ENCODE results near the gene DDX17. TPM values are rescaled to one million over a fixed set of nuclear protein-coding genes. Genes with fewer than 3 reads are reported as not detected.

Gene DDX17
- total and polyA plus RNA-seq, 12 donors, result 76.2 to 241 (median 169) TPM

- Histone ChIP-seq H3K4me1 (peaks cover 6 to 63% (median 24%) of the 10 kb centered on the region in 9 donors), H3K4me3 (no peak overlapping the region), H3K27ac (peak overlapping the region; percentile 36 to 99 (median 89)), H3K9me3 (no peaks in the 10 kb centered on the region), H3K27me3 (peaks cover 6 to 85% (median 61%) of the 10 kb centered on the region in 7 donors), H3K36me3 (no peaks in the 10 kb centered on the region)
- WGBS, 2 donors, result 34 to 46% methylated on average over 4 of the region's 4 CpGs
- DNase-seq (no peak), ATAC-seq (no peak)
- intact Hi-C loops (cut with DNase I), result loop anchor here in 2 of 10 donors (2.0 to 5.0 kb wide), 2 partner anchors 37 to 40 kb away; no protein-coding TSS in a partner anchor
- no peak for TF ChIP-seq CTCF (IDR thresholded peaks at IDR 0.05)
Measured at GRCh38 chr22:38451864-38452263, 54.2 kb downstream of the DDX17 start.

GRCh38 chr22:38451404-38451803 lies 54.7 kb downstream of the DDX17 start:
- DNase-seq, result no peak
- peaks cover 6 to 60% (median 24%) of the 10 kb centered on the region in 9 donors for H3K4me1 ChIP-seq
- intact Hi-C loops (cut with DNase I), result loop anchor here in 2 of 10 donors (2.0 to 5.0 kb wide), 2 partner anchors 37 to 39 kb away; no protein-coding TSS in a partner anchor
- TF ChIP-seq CTCF (IDR thresholded peaks at IDR 0.05), result no peak
- H3K36me3 ChIP-seq, result no peaks in the 10 kb centered on the region
- no peaks in the 10 kb centered on the region for H3K9me3 ChIP-seq
- 74 to 84% methylated on average over 2 of the region's 2 CpGs for WGBS, 2 donors
- peaks cover 6 to 84% (median 56%) of the 10 kb centered on the region in 7 donors for H3K27me3 ChIP-seq
- ATAC-seq, result no peak
- no peak overlapping the region for H3K4me3 ChIP-seq
- H3K27ac ChIP-seq, result peak overlapping the region in 7 of 10 donors; percentile 55 to 99 (median 94)

- intact Hi-C loops (cut with DNase I), result loop anchor here in 2 of 10 donors (2.0 to 5.0 kb wide), 2 partner anchors 36 to 38 kb away; no protein-coding TSS in a partner anchor
- DNase-seq, result peak; percentile 48 to 66
- Histone ChIP-seq H3K27me3 (peaks cover 4 to 81% (median 46%) of the 10 kb centered on the region in 7 donors), H3K27ac (peak overlapping the region; percentile 61 to 99 (median 92)), H3K36me3 (no peaks in the 10 kb centered on the region), H3K4me1 (peaks cover 4 to 66% (median 24%) of the 10 kb centered on the region in 9 donors), H3K9me3 (no peaks in the 10 kb centered on the region), H3K4me3 (peak overlapping the region in 5 of 10 donors; percentile 11 to 34 (median 28))
- ATAC-seq, result peak; percentile 44 to 73 (median 60)
- 31 to 35% methylated on average over 11 of the region's 11 CpGs for WGBS, 2 donors
- TF ChIP-seq CTCF (IDR thresholded peaks at IDR 0.05), result no peak
Measured at GRCh38 chr22:38450234-38450797, 55.8 kb downstream of the DDX17 start.

GRCh38 chr22:38449776-38450175 lies 56.3 kb downstream of the DDX17 start:
- intact Hi-C loops (cut with DNase I), result loop anchor here in 3 of 10 donors (2.0 to 5.0 kb wide), 2 partner anchors 35 to 37 kb away; no protein-coding TSS in a partner anchor
- TF ChIP-seq CTCF (IDR thresholded peaks at IDR 0.05), result no peak
- no peaks in the 10 kb centered on the region for H3K36me3 ChIP-seq
- ATAC-seq, result peak; percentile 37 to 78 (median 65)
- no peaks in the 10 kb centered on the region for H3K9me3 ChIP-seq
- peak overlapping the region; percentile 61 to 99 (median 92) for H3K27ac ChIP-seq
- H3K4me1 ChIP-seq, result peaks cover 4 to 70% (median 24%) of the 10 kb centered on the region in 9 donors
- peak overlapping the region in 5 of 10 donors; percentile 11 to 34 (median 28) for H3K4me3 ChIP-seq
- 50 to 55% methylated on average over 18 of the region's 18 CpGs for WGBS, 2 donors
- DNase-seq, result no peak
- peaks cover 4 to 84% (median 44%) of the 10 kb centered on the region in 7 donors for H3K27me3 ChIP-seq
